Osteoblast (primary cell): ENCODE data around the gene DRAM2. TPM values are rescaled to one million over a fixed set of nuclear protein-coding genes. Genes with fewer than 3 reads are reported as not detected.

Experiments used
- DNase-seq: peaks from one replicate; pipeline ENCODE4 v3.0.0; 2011; ENCODE audit warnings: low spot score, mixed read lengths; ENCODE audit not compliant: insufficient read length; ENCODE audit errors: missing footprints
- H2AFZ ChIP-seq: 2 replicates; pipeline ENCODE4 v1.6.0; 2011; ENCODE audit warnings: mild to moderate bottlenecking, low read length
- H3K27ac ChIP-seq: 2 replicates; pipeline ENCODE4 v1.5.1; 2011; ENCODE audit warnings: mild to moderate bottlenecking, low read depth, low read length, moderate library complexity
- H3K27me3 ChIP-seq: 2 replicates; pipeline ENCODE4 v1.6.0; 2012; ENCODE audit warnings: mild to moderate bottlenecking, control low read depth, inconsistent platforms, low read length, moderate library complexity; ENCODE audit not compliant: insufficient read depth
- H3K36me3 ChIP-seq: 2 replicates; pipeline ENCODE4 v1.5.1; 2011; ENCODE audit warnings: mild to moderate bottlenecking, low read length, control low read depth, moderate library complexity; ENCODE audit not compliant: insufficient read depth
- H3K4me1 ChIP-seq: 2 replicates; pipeline ENCODE4 v1.5.1; 2011; ENCODE audit warnings: mild to moderate bottlenecking, low read length, control low read depth, moderate library complexity; ENCODE audit not compliant: insufficient read depth
- H3K4me2 ChIP-seq: 2 replicates; pipeline ENCODE4 v1.6.0; 2011; ENCODE audit warnings: mild to moderate bottlenecking, low read length; ENCODE audit not compliant: insufficient read depth
- H3K4me3 ChIP-seq: fragments of 200-600 bp; sonication (generic); 3 replicates; pipeline ENCODE4 v1.5.1; 2012; ENCODE audit warnings: mild to moderate bottlenecking, low read length, inconsistent platforms; ENCODE audit not compliant: insufficient read depth
- H3K79me2 ChIP-seq: 2 replicates; pipeline ENCODE4 v1.6.0; 2012; ENCODE audit warnings: mild to moderate bottlenecking, low read length, control low read depth, inconsistent platforms; ENCODE audit not compliant: insufficient read depth
- H3K9me3 ChIP-seq: 2 replicates; pipeline ENCODE4 v1.5.1; 2011; ENCODE audit warnings: low read depth, low read length, control low read depth
- H4K20me1 ChIP-seq: 2 replicates; pipeline ENCODE4 v1.6.0; 2012; ENCODE audit warnings: mild to moderate bottlenecking, low read length, control low read depth; ENCODE audit not compliant: insufficient read depth
- CTCF ChIP-seq: IDR thresholded peaks from 2 replicates; pipeline ENCODE4 v1.5.1; 2011; ENCODE audit warnings: mild to moderate bottlenecking, low read depth, low read length, moderate library complexity; ENCODE audit errors: extremely low read depth
- total RNA-seq: library from RNA; depleted of rRNA; stranded (reverse); fragments of >200 nt; gene quantifications from 2 replicates; pipeline ENCODE4 v1.2.3, GENCODE V29; 2012

DRAM2 gene
- total RNA-seq, 1 donor: 45.6 TPM

- Histone ChIP-seq H4K20me1 (peaks cover 4% of the 10 kb centered on the region), H3K27me3 (no peaks in the 10 kb centered on the region), H3K4me1 (peaks cover 23% of the 10 kb centered on the region), H3K4me2 (peak overlapping the region; percentile 98), H3K4me3 (peak overlapping the region; percentile 97), H3K27ac (peak overlapping the region; percentile 80), H3K36me3 (peaks cover 14% of the 10 kb centered on the region), H2AFZ (peak overlapping the region; percentile 99), H3K79me2 (peaks cover 69% of the 10 kb centered on the region), H3K9me3 (no peaks in the 10 kb centered on the region)
- peak; percentile 87 for DNase-seq
- TF ChIP-seq CTCF: no peak
Observed at GRCh38 chr1:111139324-111139955, 453 bp downstream of the DRAM2 start.

GRCh38 chr1:111133866-111134265, 6.0 kb downstream of the DRAM2 start:
- no peak for TF ChIP-seq CTCF
- Histone ChIP-seq H3K27me3 (no peaks in the 10 kb centered on the region), H3K36me3 (peaks cover 28% of the 10 kb centered on the region), H3K9me3 (no peaks in the 10 kb centered on the region), H3K4me1 (peaks cover 6% of the 10 kb centered on the region), H3K27ac (no peak overlapping the region), H3K4me2 (no peak overlapping the region), H2AFZ (no peak overlapping the region), H4K20me1 (no peaks in the 10 kb centered on the region), H3K79me2 (peaks cover 15% of the 10 kb centered on the region), H3K4me3 (no peak overlapping the region)
- no peak for DNase-seq

- no peak for TF ChIP-seq CTCF
- Histone ChIP-seq H3K79me2 (no peaks in the 10 kb centered on the region), H3K9me3 (no peaks in the 10 kb centered on the region), H3K27me3 (no peaks in the 10 kb centered on the region), H3K4me1 (peaks cover 2% of the 10 kb centered on the region), H2AFZ (no peak overlapping the region), H3K4me3 (no peak overlapping the region), H4K20me1 (no peaks in the 10 kb centered on the region), H3K27ac (no peak overlapping the region), H3K36me3 (peaks cover 25% of the 10 kb centered on the region), H3K4me2 (no peak overlapping the region)
- DNase-seq: no peak
Observed at GRCh38 chr1:111131693-111132092, 8.2 kb downstream of the DRAM2 start.

GRCh38 chr1:111129376-111129775, 10.5 kb downstream of the DRAM2 start:
- DNase-seq: no peak
- no peaks in the 10 kb centered on the region for H3K27me3 ChIP-seq
- peaks cover 30% of the 10 kb centered on the region for H3K36me3 ChIP-seq
- H4K20me1 ChIP-seq: no peaks in the 10 kb centered on the region
- H3K4me1 ChIP-seq: no peaks in the 10 kb centered on the region
- no peaks in the 10 kb centered on the region for H3K9me3 ChIP-seq
- H3K4me3 ChIP-seq: no peak overlapping the region
- no peak overlapping the region for H3K4me2 ChIP-seq
- TF ChIP-seq CTCF: no peak
- no peaks in the 10 kb centered on the region for H3K79me2 ChIP-seq
- no peak overlapping the region for H3K27ac ChIP-seq
- no peak overlapping the region for H2AFZ ChIP-seq
